PC-9 (cell line): ENCODE results near the gene AGAP9. TPM values are rescaled to one million over a fixed set of nuclear protein-coding genes. Genes with fewer than 3 reads are reported as not detected.
"Not testable (repeated sequence)": the region's sequence is repeated elsewhere in the genome, so short reads cannot be mapped to it uniquely, and the experiment has no call there.

Experiments used
- BruUV-seq: library from RNA; stranded (reverse); fragments of 400-500 nt; replicated peaks from 2 replicates; lab custom pipeline; 2021; lab: Mats Ljungman, UMichigan
- CTCF ChIA-PET: fragments of 300-600 bp; sonication (Branson Sonifier 250); formaldehyde crosslinking; loops from one replicate; lab custom pipeline; 2022; ENCODE audit warnings: antibody characterized with exemption; lab: Charles Lee
- POLR2A ChIA-PET: fragments of 300-600 bp; sonication (Branson Sonifier 250); formaldehyde crosslinking; loops from one replicate; lab custom pipeline; 2022; ENCODE audit warnings: antibody characterized with exemption; ENCODE audit not compliant: unreplicated experiment; lab: Charles Lee
- DNase-seq, 2 experiments: peaks; one replicate each; pipeline versions ENCODE4 v3.0.0 to v3.0.0-alpha.2; 2015 to 2022; ENCODE audit warnings: mixed read lengths in 1 of 2
- H2AFZ ChIP-seq: fragments of 200-600 bp; sonication (generic); 2 replicates; pipeline ENCODE4 v1.8.1; 2017; ENCODE audit warnings: antibody characterized with exemption
- H3F3A ChIP-seq: fragments of 200-600 bp; sonication (generic); 2 replicates; pipeline ENCODE4 v1.8.1; 2017; ENCODE audit warnings: antibody characterized with exemption, mild to moderate bottlenecking, low read depth; ENCODE audit not compliant: insufficient read depth
- H3K27ac ChIP-seq: fragments of 200-600 bp; sonication (generic); 2 replicates; pipeline ENCODE4 v1.6.1; 2016; ENCODE audit warnings: mixed run types
- H3K27me3 ChIP-seq: fragments of 200-600 bp; sonication (generic); 2 replicates; pipeline ENCODE4 v1.6.1; 2016; ENCODE audit warnings: low read depth, mixed run types; ENCODE audit not compliant: insufficient read depth
- H3K36me3 ChIP-seq: fragments of 200-600 bp; sonication (generic); 2 replicates; pipeline ENCODE4 v1.6.1; 2016; ENCODE audit warnings: low read depth, mixed run types
- H3K4me1 ChIP-seq: fragments of 200-600 bp; sonication (generic); replicated peaks from 2 replicates; pipeline ENCODE4 v1.6.1; 2016; ENCODE audit warnings: mixed run types; ENCODE audit not compliant: insufficient read depth
- H3K4me2 ChIP-seq: fragments of 200-600 bp; sonication (generic); 2 replicates; pipeline ENCODE4 v1.6.1; 2017; ENCODE audit warnings: mixed run types
- H3K4me3 ChIP-seq: fragments of 200-600 bp; sonication (generic); 2 replicates; pipeline ENCODE4 v1.6.1; 2016; ENCODE audit warnings: mixed run types
- H3K79me2 ChIP-seq: fragments of 200-600 bp; sonication (generic); 2 replicates; pipeline ENCODE4 v1.6.1; 2017; ENCODE audit warnings: low read depth, mixed run types
- H3K9me2 ChIP-seq: fragments of 200-600 bp; sonication (generic); 2 replicates; pipeline ENCODE4 v1.8.1; 2017; ENCODE audit warnings: mild to moderate bottlenecking; ENCODE audit not compliant: insufficient read depth
- H3K9me3 ChIP-seq: fragments of 200-600 bp; sonication (generic); 2 replicates; pipeline ENCODE4 v1.8.1; 2016; ENCODE audit warnings: low read depth; ENCODE audit not compliant: insufficient read depth
- H4K20me1 ChIP-seq: fragments of 200-600 bp; sonication (generic); 2 replicates; pipeline ENCODE4 v1.8.1; 2017; ENCODE audit not compliant: insufficient read depth
- intact Hi-C: fragments of 100-400 bp; cut with micrococcal nuclease; formaldehyde crosslinking; loops from one replicate; pipeline ENCODE4 v1.10.0; 2022; ENCODE audit not compliant: unreplicated experiment
- total RNA-seq: library from RNA; stranded (reverse); gene quantifications from 2 replicates; pipeline ENCODE4 v1.2.3, GENCODE V29; 2021

The AGAP9 gene
- total RNA-seq, 1 experiment from 2014 or later: 14.1 TPM

GRCh38 chr10:47480133-47480532 is 43.3 kb downstream of the AGAP9 start:
- H3K79me2 ChIP-seq, H3K4me3 ChIP-seq, H3K27me3 ChIP-seq, H3K27ac ChIP-seq, POLR2A ChIA-PET, H4K20me1 ChIP-seq, H3K4me2 ChIP-seq, H3K9me2 ChIP-seq, H3F3A ChIP-seq, H2AFZ ChIP-seq, intact Hi-C loops, H3K36me3 ChIP-seq, BruUV-seq, DNase-seq, CTCF ChIA-PET, H3K9me3 ChIP-seq, H3K4me1 ChIP-seq: not testable (repeated sequence)

- H3K79me2 ChIP-seq, H3K4me3 ChIP-seq, H2AFZ ChIP-seq, H3K27me3 ChIP-seq, H3F3A ChIP-seq, DNase-seq, H4K20me1 ChIP-seq, intact Hi-C loops, BruUV-seq, H3K9me2 ChIP-seq, H3K27ac ChIP-seq, CTCF ChIA-PET, H3K9me3 ChIP-seq, POLR2A ChIA-PET, H3K4me1 ChIP-seq, H3K4me2 ChIP-seq, H3K36me3 ChIP-seq: not testable (repeated sequence)
Measured at GRCh38 chr10:47478114-47478513, 45.3 kb downstream of the AGAP9 start.

GRCh38 chr10:47477078-47477477 is 46.4 kb downstream of the AGAP9 start:
- H3K9me3 ChIP-seq, intact Hi-C loops, CTCF ChIA-PET, BruUV-seq, H3K9me2 ChIP-seq, DNase-seq, H3K79me2 ChIP-seq, H3K27ac ChIP-seq, H3K36me3 ChIP-seq, H4K20me1 ChIP-seq, H3K27me3 ChIP-seq, H3K4me3 ChIP-seq, H3F3A ChIP-seq, H3K4me2 ChIP-seq, POLR2A ChIA-PET, H3K4me1 ChIP-seq, H2AFZ ChIP-seq: not testable (repeated sequence)

- H3K4me3 ChIP-seq, POLR2A ChIA-PET, H3K4me2 ChIP-seq, H3K27ac ChIP-seq, H3F3A ChIP-seq, H3K9me2 ChIP-seq, intact Hi-C loops, H3K27me3 ChIP-seq, BruUV-seq, H3K79me2 ChIP-seq, CTCF ChIA-PET, H3K9me3 ChIP-seq, H4K20me1 ChIP-seq, H3K36me3 ChIP-seq, H2AFZ ChIP-seq, H3K4me1 ChIP-seq, DNase-seq: not testable (repeated sequence)
Measured at GRCh38 chr10:47475101-47475500, 48.3 kb downstream of the AGAP9 start.

GRCh38 chr10:47473516-47473915 is 49.9 kb downstream of the AGAP9 start:
- H3K9me3 ChIP-seq, H3K9me2 ChIP-seq, H3K4me3 ChIP-seq, POLR2A ChIA-PET, H3K36me3 ChIP-seq, H3K27me3 ChIP-seq, H3K4me1 ChIP-seq, H2AFZ ChIP-seq, DNase-seq, intact Hi-C loops, H3F3A ChIP-seq, CTCF ChIA-PET, H4K20me1 ChIP-seq, H3K79me2 ChIP-seq, H3K27ac ChIP-seq, H3K4me2 ChIP-seq: not testable (repeated sequence)
- BruUV-seq: TSS peak; percentile 2

GRCh38 chr10:47472647-47473046 is 50.8 kb downstream of the AGAP9 start:
- H3K4me3 ChIP-seq, H3K36me3 ChIP-seq, H2AFZ ChIP-seq, H3F3A ChIP-seq, H4K20me1 ChIP-seq, CTCF ChIA-PET, POLR2A ChIA-PET, H3K9me3 ChIP-seq, H3K9me2 ChIP-seq, BruUV-seq, DNase-seq, H3K79me2 ChIP-seq, H3K27me3 ChIP-seq, H3K4me1 ChIP-seq, H3K4me2 ChIP-seq, intact Hi-C loops: not testable (repeated sequence)
- H3K27ac ChIP-seq: peak overlapping the region; percentile 78

- H2AFZ ChIP-seq, H3F3A ChIP-seq, H3K9me2 ChIP-seq, DNase-seq, intact Hi-C loops, H3K79me2 ChIP-seq, H3K27me3 ChIP-seq, H3K4me2 ChIP-seq, H3K9me3 ChIP-seq, POLR2A ChIA-PET, H3K36me3 ChIP-seq, H3K4me1 ChIP-seq, H4K20me1 ChIP-seq, CTCF ChIA-PET, BruUV-seq, H3K4me3 ChIP-seq: not testable (repeated sequence)
- H3K27ac ChIP-seq: peak overlapping the region; percentile 78
Measured at GRCh38 chr10:47472072-47472471, 51.4 kb downstream of the AGAP9 start.
